Prostate gland (tissue), 2 donors: ENCODE data around the gene PXN. TPM values are rescaled to one million over a fixed set of nuclear protein-coding genes. Genes with fewer than 3 reads are reported as not detected.
"Not testable (repeated sequence)": the region's sequence is repeated elsewhere in the genome, so short reads cannot be mapped to it uniquely, and the experiment has no call there.

Experiments used
- DNase-seq: peaks from one replicate; pipeline ENCODE4 v3.0.0-alpha.2; 2019; ENCODE audit warnings: low spot score
- H3K27ac ChIP-seq, 2 donors: fragments of 200-600 bp; sonication (generic); 2 replicates each; pipeline ENCODE4 v1.5.1; 2017 to 2019
- H3K27me3 ChIP-seq: fragments of 200-600 bp; sonication (generic); replicated peaks from 2 replicates; pipeline ENCODE4 v1.5.1; 2019; ENCODE audit not compliant: insufficient read depth
- H3K36me3 ChIP-seq, 2 donors: fragments of 200-600 bp; sonication (generic); 1 replicate in 1 of 2; 2 replicates in 1 of 2; pipeline versions ENCODE4 v1.5.1 to v1.8.1; 2017 to 2019
- H3K4me1 ChIP-seq: fragments of 200-600 bp; sonication (generic); replicated peaks from 2 replicates; pipeline ENCODE4 v1.5.1; 2019
- H3K4me3 ChIP-seq, 2 donors: fragments of 200-600 bp; sonication (generic); 2 replicates each; pipeline ENCODE4 v1.5.1; 2017 to 2019
- H3K9me3 ChIP-seq: fragments of 200-600 bp; sonication (generic); 2 replicates; pipeline ENCODE4 v1.5.1; 2017
- CTCF ChIP-seq, 4 experiments: fragments of 200-600 bp in 2 of 4; fragments of 450-650 bp in 2 of 4; sonication (generic) in 2 of 4; IDR thresholded peaks; 1 replicate in 3 of 4; 2 replicates in 1 of 4; pipeline ENCODE4 v1.5.1; 2016 to 2019; ENCODE audit warnings: antibody characterized with exemption in 4 of 4, mild to moderate bottlenecking in 2 of 4, moderate library complexity in 2 of 4
- POLR2A ChIP-seq: fragments of 450-650 bp; IDR thresholded peaks from one replicate; pipeline ENCODE4 v1.6.1; 2016; ENCODE audit warnings: antibody characterized with exemption, mild to moderate bottlenecking
- POLR2AphosphoS5 ChIP-seq: sonication (generic); formaldehyde crosslinking; IDR thresholded peaks from one replicate; pipeline ENCODE4 v1.6.1; 2017; ENCODE audit warnings: antibody characterized with exemption
- WGBS: methylation state at CpG from one replicate; pipeline ENCODE4 v1.1.5; 2018; 5-methylcytosine and 5-hydroxymethylcytosine counted together
- intact Hi-C: fragments of 100-400 bp; cut with DNase I; formaldehyde crosslinking; loops from one replicate; pipeline ENCODE4 v1.14.2; 2022
- total RNA-seq, 2 donors: library from RNA; depleted of rRNA; stranded (reverse); fragments of >200 nt; gene quantifications; one replicate each; pipeline ENCODE4 v1.1.0, GENCODE V29; 2016

PXN gene
- total RNA-seq, 2 donors from 2014 or later, result 58.3 to 113 TPM

GRCh38 chr12:120200364-120200800 is 65.1 kb downstream of the PXN start:
- peaks cover 3 to 25% of the 10 kb centered on the region in 2 donors for H3K36me3 ChIP-seq
- 3% methylated on average over 16 of the region's 16 CpGs for WGBS
- peaks cover 6% of the 10 kb centered on the region for H3K4me1 ChIP-seq
- intact Hi-C loops, result loop anchor here (2.0 kb wide), 1 partner anchor 64 kb away; the partner anchor contains the start of gene PXN
- H3K4me3 ChIP-seq, result peak overlapping the region; percentile 72 to 97
- TF ChIP-seq POLR2A (no peak), CTCF (IDR thresholded peaks at IDR 0.05) (no peak), POLR2AphosphoS5 (no peak)
- H3K9me3 ChIP-seq, result no peaks in the 10 kb centered on the region
- peak overlapping the region; percentile 71 to 83 for H3K27ac ChIP-seq
- DNase-seq, result no peak
- H3K27me3 ChIP-seq, result no peaks in the 10 kb centered on the region

GRCh38 chr12:120199595-120200306 is 65.8 kb downstream of the PXN start:
- TF ChIP-seq POLR2A (no peak), POLR2AphosphoS5 (no peak), CTCF (IDR thresholded peaks at IDR 0.05) (no peak)
- 27% methylated on average over 12 of the region's 12 CpGs for WGBS
- Histone ChIP-seq H3K27ac (peak overlapping the region; percentile 71 to 83), H3K9me3 (no peaks in the 10 kb centered on the region), H3K27me3 (no peaks in the 10 kb centered on the region), H3K4me1 (peaks cover 11% of the 10 kb centered on the region), H3K4me3 (peak overlapping the region; percentile 72 to 97), H3K36me3 (peaks cover 3 to 25% of the 10 kb centered on the region in 2 donors)
- intact Hi-C loops, result loop anchor here (2.0 kb wide), 1 partner anchor 65 kb away; the partner anchor contains the start of gene PXN
- no peak for DNase-seq

- peaks cover 11% of the 10 kb centered on the region for H3K4me1 ChIP-seq
- H3K9me3 ChIP-seq, result no peaks in the 10 kb centered on the region
- H3K4me3 ChIP-seq, result no peak overlapping the region
- DNase-seq, result no peak
- peaks cover 3 to 25% of the 10 kb centered on the region in 2 donors for H3K36me3 ChIP-seq
- H3K27ac ChIP-seq, result peak overlapping the region; percentile 19 to 83
- 69% methylated on average over 7 of the region's 7 CpGs for WGBS
- TF ChIP-seq POLR2A (no peak), CTCF (IDR thresholded peaks at IDR 0.05) (no peak), POLR2AphosphoS5 (no peak)
- intact Hi-C loops, result no loop called here
- H3K27me3 ChIP-seq, result no peaks in the 10 kb centered on the region
These were observed 66.5 kb downstream of the PXN start for GRCh38 chr12:120199025-120199424.

GRCh38 chr12:120197542-120197887 is 68.0 kb downstream of the PXN start:
- Histone ChIP-seq H3K27me3 (no peaks in the 10 kb centered on the region), H3K9me3 (no peaks in the 10 kb centered on the region), H3K4me1 (peaks cover 11% of the 10 kb centered on the region), H3K36me3 (peaks cover 3 to 25% of the 10 kb centered on the region in 2 donors), H3K4me3 (no peak overlapping the region), H3K27ac (no peak overlapping the region)
- 84% methylated on average over 4 of the region's 4 CpGs for WGBS
- no peak for DNase-seq
- TF ChIP-seq POLR2A (no peak), CTCF (IDR thresholded peaks at IDR 0.05) (no peak), POLR2AphosphoS5 (no peak)
- intact Hi-C loops, result no loop called here

GRCh38 chr12:120196817-120197541 is 68.6 kb downstream of the PXN start:
- H3K9me3 ChIP-seq, DNase-seq, intact Hi-C loops, H3K27ac ChIP-seq, H3K27me3 ChIP-seq, H3K4me3 ChIP-seq: not testable (repeated sequence)
- WGBS, result 70% methylated on average over 7 of the region's 7 CpGs
- H3K36me3 ChIP-seq, result peaks cover 3 to 25% of the 10 kb centered on the region in 2 donors
- H3K4me1 ChIP-seq, result peaks cover 11% of the 10 kb centered on the region
